GM12892 (cell line): Measurements from ENCODE around the gene ZNF350.
"Not testable (repeated sequence)": the region's sequence is repeated elsewhere in the genome, so short reads cannot be mapped to it uniquely, and the experiment has no call there.

Experiments used
- DNase-seq: peaks from one replicate; pipeline ENCODE4 v3.0.0; 2011; ENCODE audit not compliant: insufficient read length
- FAIRE-seq: peaks from 2 replicates; lab custom pipeline; 2011; peaks lifted over from hg19 to GRCh38; lab: Jason Lieb, UNC
- POLR2A ChIP-seq: IDR thresholded peaks from 2 replicates; pipeline ENCODE4 v1.6.1; 2011; ENCODE audit warnings: low read depth, low read length, control low read depth
- POLR2AphosphoS5 ChIP-seq: IDR thresholded peaks from 2 replicates; pipeline ENCODE4 v1.6.1; 2011; ENCODE audit warnings: low read depth, low read length, control low read depth
- TAF1 ChIP-seq: IDR thresholded peaks from 2 replicates; pipeline ENCODE4 v1.6.1; 2011; ENCODE audit warnings: low read depth, mild to moderate bottlenecking, control low read depth, low read length, borderline replicate concordance

ZNF350 gene

GRCh38 chr19:51959791-51960190 lies 26.8 kb downstream of the ZNF350 start:
- no peak for TF ChIP-seq TAF1
- TF ChIP-seq POLR2AphosphoS5: no peak
- no peak for TF ChIP-seq POLR2A
- DNase-seq (no peak), FAIRE-seq (no peak)

GRCh38 chr19:51957846-51958245 lies 28.8 kb downstream of the ZNF350 start:
- FAIRE-seq, DNase-seq: not testable (repeated sequence)

- TF ChIP-seq TAF1 (no peak), POLR2A (no peak), POLR2AphosphoS5 (no peak)
- DNase-seq (no peak), FAIRE-seq (no peak)
Observed at GRCh38 chr19:51948975-51949374, 37.7 kb downstream of the ZNF350 start.

- DNase-seq (no peak), FAIRE-seq (no peak)
- TF ChIP-seq POLR2AphosphoS5 (no peak), POLR2A (no peak), TAF1 (no peak)
Observed at GRCh38 chr19:51946602-51947001, 40.0 kb downstream of the ZNF350 start.

- FAIRE-seq: no peak
- no peak for DNase-seq
- TF ChIP-seq TAF1: no peak
- TF ChIP-seq POLR2AphosphoS5: no peak
- TF ChIP-seq POLR2A: no peak
Observed at GRCh38 chr19:51944798-51945552, 41.7 kb downstream of the ZNF350 start.

GRCh38 chr19:51938936-51939335 lies 47.7 kb downstream of the ZNF350 start:
- no peak for FAIRE-seq
- TF ChIP-seq POLR2AphosphoS5 (no peak), POLR2A (no peak), TAF1 (no peak)

GRCh38 chr19:51931921-51932320 lies 54.7 kb downstream of the ZNF350 start:
- FAIRE-seq: no peak
- TF ChIP-seq POLR2AphosphoS5: no peak
- TF ChIP-seq POLR2A: no peak
- TF ChIP-seq TAF1: no peak
- DNase-seq: no peak

More at GRCh38 chr19:51938936-51939335, 47.7 kb downstream of the ZNF350 start:
- no peak for DNase-seq

- FAIRE-seq: no peak
Observed at GRCh38 chr19:51927859-51928258, 58.8 kb downstream of the ZNF350 start.

GRCh38 chr19:51926784-51927741 lies 59.6 kb downstream of the ZNF350 start, which contains the start of gene ZNF613:
TSS of gene ZNF613 (plus strand) at chr19:51927472. CDS start at chr19:51936221, 8,749 bp downstream.
- FAIRE-seq (peak; percentile 97), DNase-seq (peak; percentile 75)
- TF ChIP-seq POLR2A (0 out of 2 replicates have a peak, but pooled peaks have one; percentile 25), TAF1 (no peak), POLR2AphosphoS5 (no peak)

More at GRCh38 chr19:51927859-51928258, 58.8 kb downstream of the ZNF350 start:
- DNase-seq: no peak
- TF ChIP-seq POLR2AphosphoS5: no peak
- TF ChIP-seq TAF1: no peak
- no peak for TF ChIP-seq POLR2A

GRCh38 chr19:51926426-51926783 lies 60.2 kb downstream of the ZNF350 start:
- TF ChIP-seq TAF1 (no peak), POLR2AphosphoS5 (no peak), POLR2A (no peak)
- FAIRE-seq (no peak), DNase-seq (no peak)

GRCh38 chr19:51921949-51922348 lies 64.7 kb downstream of the ZNF350 start:
- DNase-seq (no peak), FAIRE-seq (no peak)
- TF ChIP-seq TAF1: no peak
- TF ChIP-seq POLR2AphosphoS5: no peak
- no peak for TF ChIP-seq POLR2A

- TF ChIP-seq POLR2A: no peak
- no peak for TF ChIP-seq TAF1
- TF ChIP-seq POLR2AphosphoS5: no peak
- DNase-seq (no peak), FAIRE-seq (no peak)
Observed at GRCh38 chr19:51919606-51920005, 67.0 kb downstream of the ZNF350 start.
